Activated CD4-positive, alpha-beta T cell treated with anti-CD3 and anti-CD28 coated beads, Interleukin-2, amount 50 U/mL, for 24 hours (primary cell): ENCODE results near the gene ROR1.

ENCODE experiments used
- DNase-seq, 2 donors: peaks; one replicate each; pipeline ENCODE4 v3.0.0-alpha.2; 2020; ENCODE audit warnings: low read depth in 1 of 2, low spot score in 1 of 2

The ROR1 gene

GRCh38 chr1:64004451-64005025, 230.7 kb downstream of the ROR1 start:
- no peak for DNase-seq

GRCh38 chr1:64005801-64006200, 232.0 kb downstream of the ROR1 start:
- DNase-seq: no peak

- no peak for DNase-seq
Measured at GRCh38 chr1:64006276-64007051, 232.6 kb downstream of the ROR1 start.

- no peak for DNase-seq
Measured at GRCh38 chr1:64010316-64010715, 236.5 kb downstream of the ROR1 start.

GRCh38 chr1:64013395-64013794, 239.6 kb downstream of the ROR1 start:
- no peak for DNase-seq

GRCh38 chr1:64019818-64020217, 246.0 kb downstream of the ROR1 start:
- DNase-seq: no peak

- DNase-seq: no peak
Measured at GRCh38 chr1:64021066-64021465, 247.2 kb downstream of the ROR1 start.

GRCh38 chr1:64025051-64025450, 251.2 kb downstream of the ROR1 start:
- DNase-seq: no peak

GRCh38 chr1:64029037-64029436, 255.2 kb downstream of the ROR1 start:
- no peak for DNase-seq

- DNase-seq: no peak
Measured at GRCh38 chr1:64030411-64030810, 256.6 kb downstream of the ROR1 start.

- DNase-seq: no peak
Measured at GRCh38 chr1:64031236-64031635, 257.4 kb downstream of the ROR1 start.

- DNase-seq: no peak
Measured at GRCh38 chr1:64033667-64034220, 259.9 kb downstream of the ROR1 start.

GRCh38 chr1:64036549-64036948, 262.7 kb downstream of the ROR1 start:
- no peak for DNase-seq

- DNase-seq: no peak
Measured at GRCh38 chr1:64038119-64038518, 264.3 kb downstream of the ROR1 start.

GRCh38 chr1:64038965-64039364, 265.1 kb downstream of the ROR1 start:
- no peak for DNase-seq

- no peak for DNase-seq
Measured at GRCh38 chr1:64039390-64039926, 265.6 kb downstream of the ROR1 start.

GRCh38 chr1:64041371-64042131, 267.7 kb downstream of the ROR1 start:
- no peak for DNase-seq

GRCh38 chr1:64042331-64043100, 268.7 kb downstream of the ROR1 start:
- DNase-seq: no peak

- no peak for DNase-seq
Measured at GRCh38 chr1:64043288-64043687, 269.5 kb downstream of the ROR1 start.

GRCh38 chr1:64043976-64044375, 270.2 kb downstream of the ROR1 start:
- no peak for DNase-seq

GRCh38 chr1:64046243-64046642, 272.4 kb downstream of the ROR1 start:
- DNase-seq: no peak
